ENCODE data around the gene NAA11. TPM values are rescaled to one million over a fixed set of nuclear protein-coding genes. Genes with fewer than 3 reads are reported as not detected.
A peak's percentile ranks its signal among the peaks of the same experiment; 100 is the strongest.
"Not testable (repeated sequence)": the region's sequence is repeated elsewhere in the genome, so short reads cannot be mapped to it uniquely, and the experiment has no call there.

NAA11 gene
- total and polyA plus RNA-seq, 7 donors, result not detected

DNA sequence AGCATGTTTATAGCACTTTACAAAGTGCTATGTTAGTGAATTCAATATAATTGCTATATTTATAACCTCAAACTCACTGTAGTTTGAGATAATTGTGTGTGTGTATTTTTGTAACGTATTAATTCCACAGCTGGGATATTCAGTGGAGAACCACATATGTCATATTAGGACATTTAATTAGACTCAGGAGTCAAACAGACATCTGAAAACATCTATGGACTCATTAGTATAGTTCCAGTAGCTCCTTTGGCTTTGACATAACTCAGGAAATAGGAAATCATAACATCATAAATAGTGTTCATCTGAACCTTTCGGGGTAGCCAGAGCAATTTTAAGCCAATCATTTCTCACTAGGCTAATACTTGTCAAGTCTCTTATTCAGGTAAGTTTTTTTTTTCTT lies 38.8 kb downstream of the NAA11 start:
- 67 to 79% methylated on average over 2 of the region's 2 CpGs for WGBS, 2 donors
- Histone ChIP-seq H3K27me3 (no peaks in the 10 kb centered on the region), H3K4me1 (peaks cover 0 to 9% (median 6%) of the 10 kb centered on the region in 4 donors), H3K4me3 (no peak overlapping the region), H3K27ac (no peak overlapping the region), H3K9me3 (no peaks in the 10 kb centered on the region), H3K36me3 (no peaks in the 10 kb centered on the region)
- no peak for TF ChIP-seq POLR2AphosphoS5 (IDR thresholded peaks at IDR 0.05)
- no peak for TF ChIP-seq POLR2A (IDR thresholded peaks at IDR 0.05)
- no peak for TF ChIP-seq EP300 (IDR thresholded peaks at IDR 0.05)
- TF ChIP-seq, protein P1, sequence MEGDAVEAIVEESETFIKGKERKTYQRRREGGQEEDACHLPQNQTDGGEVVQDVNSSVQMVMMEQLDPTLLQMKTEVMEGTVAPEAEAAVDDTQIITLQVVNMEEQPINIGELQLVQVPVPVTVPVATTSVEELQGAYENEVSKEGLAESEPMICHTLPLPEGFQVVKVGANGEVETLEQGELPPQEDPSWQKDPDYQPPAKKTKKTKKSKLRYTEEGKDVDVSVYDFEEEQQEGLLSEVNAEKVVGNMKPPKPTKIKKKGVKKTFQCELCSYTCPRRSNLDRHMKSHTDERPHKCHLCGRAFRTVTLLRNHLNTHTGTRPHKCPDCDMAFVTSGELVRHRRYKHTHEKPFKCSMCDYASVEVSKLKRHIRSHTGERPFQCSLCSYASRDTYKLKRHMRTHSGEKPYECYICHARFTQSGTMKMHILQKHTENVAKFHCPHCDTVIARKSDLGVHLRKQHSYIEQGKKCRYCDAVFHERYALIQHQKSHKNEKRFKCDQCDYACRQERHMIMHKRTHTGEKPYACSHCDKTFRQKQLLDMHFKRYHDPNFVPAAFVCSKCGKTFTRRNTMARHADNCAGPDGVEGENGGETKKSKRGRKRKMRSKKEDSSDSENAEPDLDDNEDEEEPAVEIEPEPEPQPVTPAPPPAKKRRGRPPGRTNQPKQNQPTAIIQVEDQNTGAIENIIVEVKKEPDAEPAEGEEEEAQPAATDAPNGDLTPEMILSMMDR (IDR thresholded peaks at IDR 0.05), result no peak
- no peak for DNase-seq
- intact Hi-C loops (cut with DNase I), result no loop called here

DNA sequence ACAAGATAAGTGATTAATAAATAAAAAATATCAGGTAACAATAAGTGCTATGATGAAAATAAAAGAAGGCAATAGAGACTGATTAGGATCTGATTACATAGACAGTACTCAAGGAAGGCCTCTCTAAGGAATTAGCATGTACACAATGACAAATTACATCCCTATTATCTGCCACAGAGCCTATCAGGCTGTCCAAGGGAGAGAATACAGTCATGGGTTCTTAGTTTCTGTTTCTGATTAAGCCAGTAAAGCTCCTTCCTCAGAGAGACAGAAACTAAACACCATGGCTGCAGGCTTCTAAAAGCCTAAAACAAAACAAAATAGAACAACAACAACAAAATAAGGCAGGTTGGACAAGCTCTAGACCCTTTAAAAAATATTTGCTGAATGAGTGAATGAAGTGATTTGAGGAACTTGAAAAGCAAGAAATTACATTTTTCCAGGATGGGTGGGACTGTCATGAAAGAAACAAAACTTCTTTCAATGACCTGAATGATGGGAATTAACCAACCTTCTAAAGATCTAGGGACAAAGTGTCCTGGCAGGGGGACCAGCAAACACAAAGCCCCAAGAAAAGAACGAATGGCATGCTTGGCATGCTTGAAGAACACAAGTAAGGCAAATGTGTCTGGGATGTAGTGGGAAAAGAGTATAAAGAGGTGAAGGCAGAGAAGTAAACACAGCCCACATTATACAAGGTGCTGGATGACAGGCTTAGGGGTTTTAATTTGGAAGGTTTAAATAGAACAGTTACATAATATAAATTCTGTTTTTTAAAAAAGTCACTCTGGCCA lies 44.1 kb downstream of the NAA11 start:
- TF ChIP-seq, protein P1 (IDR thresholded peaks at IDR 0.05), result no peak
- TF ChIP-seq POLR2AphosphoS5 (IDR thresholded peaks at IDR 0.05) (no peak), POLR2A (IDR thresholded peaks at IDR 0.05) (no peak), EP300 (IDR thresholded peaks at IDR 0.05) (no peak)
- Histone ChIP-seq H3K4me1 (peaks cover 0 to 19% (median 11%) of the 10 kb centered on the region in 4 donors), H3K4me3 (no peak overlapping the region), H3K27me3 (no peaks in the 10 kb centered on the region), H3K36me3 (no peaks in the 10 kb centered on the region), H3K27ac (peak overlapping the region in 3 of 4 donors; percentile 6 to 71 (median 12)), H3K9me3 (no peaks in the 10 kb centered on the region)
- 74 to 76% methylated on average over 1 of the region's 1 CpG for WGBS, 2 donors
- DNase-seq, result no peak
- intact Hi-C loops (cut with DNase I), result no loop called here

DNA sequence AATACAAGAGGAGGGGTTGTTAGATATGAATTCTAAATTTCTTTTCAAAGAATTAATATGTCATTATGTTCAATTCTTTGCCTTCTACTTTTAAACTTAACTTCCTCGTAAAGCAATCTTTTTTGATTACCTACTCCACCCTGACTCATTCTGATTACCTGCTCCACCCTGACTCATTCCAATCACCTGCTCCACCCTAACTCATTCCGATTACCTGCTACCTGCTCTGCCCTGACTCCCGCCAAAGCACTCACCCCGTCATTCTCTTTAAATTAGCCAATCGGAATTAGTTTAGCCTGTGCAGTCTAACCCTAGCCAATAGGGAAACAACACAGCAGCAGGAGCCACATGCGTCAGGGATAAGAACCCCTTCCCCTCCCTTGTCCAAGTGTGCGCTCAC lies 48.4 kb downstream of the NAA11 start:
- H3K4me3 ChIP-seq; H3K27ac ChIP-seq; H3K36me3 ChIP-seq; DNase-seq; intact Hi-C loops (cut with DNase I); H3K9me3 ChIP-seq; H3K27me3 ChIP-seq: not testable (repeated sequence)
- peaks cover 0 to 35% (median 21%) of the 10 kb centered on the region in 4 donors for H3K4me1 ChIP-seq
- 41 to 76% methylated on average over 7 of the region's 7 CpGs for whole genome bisulfite sequencing, 2 donors

DNA sequence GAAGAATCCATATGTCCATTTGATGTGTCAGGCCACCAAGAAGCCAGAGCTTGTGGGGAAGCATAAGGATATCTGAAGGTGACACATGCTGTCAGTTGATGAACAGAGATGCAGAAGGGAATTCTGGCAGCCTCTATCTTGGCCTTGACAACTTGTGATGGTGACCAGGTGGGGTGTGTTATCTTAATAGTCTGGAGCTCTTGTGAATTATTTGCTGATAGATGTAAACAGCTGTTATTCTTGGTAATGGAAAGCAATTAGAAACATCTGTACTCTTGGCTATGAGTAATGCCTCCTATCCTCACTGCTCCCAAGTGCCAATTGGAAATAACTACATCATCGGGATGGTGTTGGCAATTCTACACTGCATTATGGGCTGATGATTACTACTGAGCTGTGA lies 51.9 kb downstream of the NAA11 start:
- no peaks in the 10 kb centered on the region for H3K36me3 ChIP-seq
- H3K27me3 ChIP-seq, result no peaks in the 10 kb centered on the region
- intact Hi-C loops (cut with DNase I), result no loop called here
- TF ChIP-seq, protein P1 (IDR thresholded peaks at IDR 0.05), result no peak
- TF ChIP-seq EP300 (IDR thresholded peaks at IDR 0.05) (no peak), POLR2AphosphoS5 (IDR thresholded peaks at IDR 0.05) (peak in 2 of 4 donors; percentile 24 to 65), POLR2A (IDR thresholded peaks at IDR 0.05) (no peak)
- no peak overlapping the region for H3K4me3 ChIP-seq
- H3K9me3 ChIP-seq, result no peaks in the 10 kb centered on the region
- H3K4me1 ChIP-seq, result peaks cover 0 to 16% (median 11%) of the 10 kb centered on the region in 4 donors
- DNase-seq, result no peak
- 71 to 80% methylated on average over 1 of the region's 1 CpG for WGBS, 2 donors
- no peak overlapping the region for H3K27ac ChIP-seq

DNA sequence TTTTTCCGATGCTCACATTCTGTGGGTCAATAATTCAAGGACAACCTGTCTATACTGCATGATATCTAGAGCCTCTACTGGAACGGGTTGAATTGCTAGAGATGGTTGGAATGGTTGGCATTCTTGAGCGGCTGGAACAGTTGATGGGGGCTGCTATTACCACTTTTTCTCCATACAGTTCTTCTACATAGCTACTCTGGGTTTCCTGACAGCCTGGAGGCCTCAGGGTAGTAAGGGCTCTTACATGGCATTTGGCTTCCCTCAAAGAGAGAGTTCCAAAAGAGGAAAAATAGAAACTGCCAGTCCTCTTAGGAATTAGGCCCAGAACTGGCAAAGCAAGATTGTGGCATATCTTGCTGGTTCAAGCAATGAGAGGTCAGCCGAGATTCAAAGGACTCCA lies 53.1 kb downstream of the NAA11 start:
- intact Hi-C loops (cut with DNase I), result no loop called here
- DNase-seq, result no peak

More for the DNA sequence above, 53.1 kb downstream of the NAA11 start:
- TF ChIP-seq, protein P1 (IDR thresholded peaks at IDR 0.05), result no peak
- no peak for TF ChIP-seq EP300 (IDR thresholded peaks at IDR 0.05)
- no peak for TF ChIP-seq POLR2AphosphoS5 (IDR thresholded peaks at IDR 0.05)
- TF ChIP-seq POLR2A (IDR thresholded peaks at IDR 0.05), result no peak
- H3K4me3 ChIP-seq, result no peak overlapping the region
- 90 to 94% methylated on average over 4 of the region's 4 CpGs for WGBS, 2 donors
- H3K4me1 ChIP-seq, result peaks cover 0 to 16% (median 11%) of the 10 kb centered on the region in 4 donors
- H3K36me3 ChIP-seq, result no peaks in the 10 kb centered on the region
- no peaks in the 10 kb centered on the region for H3K9me3 ChIP-seq
- no peaks in the 10 kb centered on the region for H3K27me3 ChIP-seq
- H3K27ac ChIP-seq, result no peak overlapping the region

Measured in sigmoid colon (tissue), 7 donors.